HepG2 (cell line): ENCODE data around the gene AHSA1. TPM values are rescaled to one million over a fixed set of nuclear protein-coding genes. Genes with fewer than 3 reads are reported as not detected.

Experiments
- ARID4A ChIP-seq: sonication (generic); formaldehyde crosslinking; IDR thresholded peaks from 2 replicates; pipeline ENCODE4 v1.5.0; 2020; ENCODE audit warnings: mild to moderate bottlenecking, missing genetic modification reagents, borderline replicate concordance
- CBX2 ChIP-seq, 2 experiments: fragments of 200-600 bp in 1 of 2; sonication (generic); formaldehyde crosslinking in 1 of 2; IDR thresholded peaks; 2 replicates each; pipeline versions ENCODE4 v1.7.0 to v1.8.1; 2018 to 2022; ENCODE audit warnings: low read depth in 2 of 2, low read length in 1 of 2, mild to moderate bottlenecking in 1 of 2, missing genetic modification reagents in 1 of 2
- ETS1 ChIP-seq: sonication (generic); formaldehyde crosslinking; IDR thresholded peaks from 2 replicates; pipeline ENCODE4 v1.4.0; 2020; ENCODE audit warnings: missing genetic modification reagents
- FOXO4 ChIP-seq: sonication (generic); formaldehyde crosslinking; conservative IDR thresholded peaks from 2 replicates; pipeline ENCODE4 v1.8.1; 2023; ENCODE audit warnings: missing genetic modification reagents
- KAT2B ChIP-seq: fragments of 150-350 bp; IDR thresholded peaks from 2 replicates; pipeline ENCODE4 v1.6.1; 2014; ENCODE audit warnings: low read depth, low read length, borderline replicate concordance
- KLF6 ChIP-seq: IDR thresholded peaks from 2 replicates; pipeline ENCODE4 v1.8.0; 2016; ENCODE audit warnings: missing biosample characterization, missing genetic modification reagents
- NR2F6 ChIP-seq, 2 experiments: IDR thresholded peaks; 2 replicates each; pipeline ENCODE4 v1.6.1; 2016; ENCODE audit warnings: antibody characterized with exemption in 1 of 2, mild to moderate bottlenecking in 1 of 2
- PCBP1 ChIP-seq: fragments of 200-400 bp; formaldehyde crosslinking; IDR thresholded peaks from 2 replicates; pipeline ENCODE4 v1.6.1; 2017; ENCODE audit warnings: mild to moderate bottlenecking, low read depth, low read length, borderline replicate concordance
- RARA ChIP-seq: IDR thresholded peaks from 2 replicates; pipeline ENCODE4 v1.6.1; 2016; ENCODE audit warnings: missing genetic modification reagents, missing compliant biosample characterization
- TCF7 ChIP-seq: sonication (generic); IDR thresholded peaks from 2 replicates; pipeline ENCODE4 v1.6.1; 2016; ENCODE audit warnings: antibody characterized with exemption, low read depth
- ZBTB14 ChIP-seq: sonication (generic); formaldehyde crosslinking; IDR thresholded peaks from 2 replicates; pipeline ENCODE4 v1.4.0; 2020; ENCODE audit warnings: missing genetic modification reagents
- ZBTB7B ChIP-seq: sonication (generic); formaldehyde crosslinking; IDR thresholded peaks from 2 replicates; pipeline ENCODE4 v1.4.0; 2020; ENCODE audit warnings: missing genetic modification reagents
- ZGPAT ChIP-seq: IDR thresholded peaks from 2 replicates; pipeline ENCODE4 v1.6.1; 2016; ENCODE audit warnings: mild to moderate bottlenecking
- ZMYM2 ChIP-seq: sonication (generic); formaldehyde crosslinking; IDR thresholded peaks from 2 replicates; pipeline ENCODE4 v1.8.0; 2022; ENCODE audit warnings: mild to moderate bottlenecking, missing genetic modification reagents
- ZNF766 ChIP-seq: sonication (generic); formaldehyde crosslinking; IDR thresholded peaks from 2 replicates; pipeline ENCODE4 v1.5.0; 2020; ENCODE audit warnings: missing genetic modification reagents, borderline replicate concordance
- ZNF782 ChIP-seq: sonication (generic); formaldehyde crosslinking; IDR thresholded peaks from 2 replicates; pipeline ENCODE4 v1.4.0; 2020; ENCODE audit warnings: missing genetic modification reagents, mild to moderate bottlenecking, borderline replicate concordance
- ZSCAN21 ChIP-seq: sonication (generic); formaldehyde crosslinking; IDR thresholded peaks from 2 replicates; pipeline ENCODE4 v1.8.0; 2022; ENCODE audit warnings: mild to moderate bottlenecking, missing genetic modification reagents, moderate library complexity, borderline replicate concordance
- polyA plus RNA-seq, 8 experiments: library from polyadenylated mRNA; depleted of rRNA in 3 of 8; stranded (reverse) in 7 of 8; unstranded in 1 of 8; fragments of >200 nt; fragmentation: Illumina TruSeq in 4 of 8; extraction: Trizol in 4 of 8; gene quantifications; 2 replicates each; pipeline versions ENCODE4 v1.2.1 to v1.2.3, GENCODE V29; 2011 to 2016; ENCODE audit warnings: low read depth in 4 of 8, missing spikeins in 1 of 8, mixed read lengths in 1 of 8; ENCODE audit not compliant: insufficient read depth in 1 of 8
- total RNA-seq, 5 experiments: library from RNA; depleted of rRNA; stranded (reverse); fragments of >200 nt; fragmentation: Illumina TruSeq; extraction: Trizol; gene quantifications; 2 replicates each; pipeline ENCODE4 v1.2.3, GENCODE V29; 2016; ENCODE audit warnings: low read depth in 1 of 5
- TF ChIP-seq, protein P1 (sequence below): sonication (generic); formaldehyde crosslinking; IDR thresholded peaks from 2 replicates; pipeline ENCODE4 v1.5.0; 2020; ENCODE audit warnings: missing genetic modification reagents, mild to moderate bottlenecking, borderline replicate concordance

Gene AHSA1
- total and polyA plus RNA-seq, 2 of the 13 experiments (the other 11 are each of a cell fraction or from before 2014, with no cell fraction given) = 113 to 241 TPM

GRCh38 chr14:77498984-77499527 is 41.2 kb downstream of the AHSA1 start (continued):
- TF ChIP-seq CBX2 (IDR thresholded peaks at IDR 0.05; ENCODE audit: low read depth, low read length) (no peak), CBX2 (CRISPR knock-in tag; IDR thresholded peaks at IDR 0.05; ENCODE audit: low read depth) (0 out of 2 replicates have a peak, but pooled peaks have one; percentile 35), ZBTB14 (CRISPR knock-in tag) (peak; percentile 67; the same call in 1 of the 2 replicates), ARID4A (CRISPR knock-in tag) (peak; percentile 13; the same call in 1 of the 2 replicates), FOXO4 (0 out of 2 replicates have a peak, but pooled peaks have one; percentile 45), RARA (CRISPR knock-in tag) (peak; percentile 50), KLF6 (CRISPR knock-in tag) (0 out of 2 replicates have a peak, but pooled peaks have one; percentile 26), ZSCAN21 (CRISPR knock-in tag) (0 out of 2 replicates have a peak, but pooled peaks have one; percentile 27), NR2F6 (IDR thresholded peaks at IDR 0.05) (no peak), NR2F6 (CRISPR knock-in tag; IDR thresholded peaks at IDR 0.05) (0 out of 2 replicates have a peak, but pooled peaks have one; percentile 34), ZMYM2 (CRISPR knock-in tag) (no peak), ZGPAT (CRISPR knock-in tag) (no peak), PCBP1 (no peak), KAT2B (no peak), TCF7 (peak; percentile 88), ETS1 (CRISPR knock-in tag) (0 out of 2 replicates have a peak, but pooled peaks have one; percentile 10), ZNF766 (no peak; the same call in 1 of the 2 replicates), ZNF782 (CRISPR knock-in tag) (0 out of 2 replicates have a peak, but pooled peaks have one; percentile 45), ZBTB7B (CRISPR knock-in tag) (0 out of 2 replicates have a peak, but pooled peaks have one; percentile 13)
- TF ChIP-seq, protein P1, sequence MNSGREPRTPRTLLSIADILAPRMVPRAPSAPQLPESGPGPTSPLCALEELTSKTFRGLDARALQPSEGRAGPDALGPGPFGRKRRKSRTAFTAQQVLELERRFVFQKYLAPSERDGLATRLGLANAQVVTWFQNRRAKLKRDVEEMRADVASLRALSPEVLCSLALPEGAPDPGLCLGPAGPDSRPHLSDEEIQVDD = 0 out of 2 replicates have a peak, but pooled peaks have one; percentile 10
